GM13976 (cell line): ENCODE results near the gene PHPT1.

Experiments
- DNase-seq: peaks from one replicate; pipeline ENCODE4 v3.0.0; 2012; ENCODE audit warnings: low spot score
- in situ Hi-C: fragments of 300-500 bp; cut with MboI; formaldehyde crosslinking; loops from one replicate; pipeline ENCODE4 v1.12.0; 2022; ENCODE audit warnings: low sequenced_read_pairs, mixed read lengths, inconsistent platforms; ENCODE audit not compliant: unreplicated experiment
- TF ChIP-seq, protein P1 (sequence below): IDR thresholded peaks from 2 replicates; pipeline ENCODE4 v1.5.1; 2012; ENCODE audit warnings: borderline replicate concordance, mild to moderate bottlenecking; ENCODE audit not compliant: insufficient read depth; ENCODE audit errors: extremely low read depth, missing control alignments, control extremely low read depth

Gene PHPT1

GRCh38 chr9:136845465-136846260 lies 3.5 kb upstream of the PHPT1 start:
- in situ Hi-C loops = no loop called here
- TF ChIP-seq, protein P1, sequence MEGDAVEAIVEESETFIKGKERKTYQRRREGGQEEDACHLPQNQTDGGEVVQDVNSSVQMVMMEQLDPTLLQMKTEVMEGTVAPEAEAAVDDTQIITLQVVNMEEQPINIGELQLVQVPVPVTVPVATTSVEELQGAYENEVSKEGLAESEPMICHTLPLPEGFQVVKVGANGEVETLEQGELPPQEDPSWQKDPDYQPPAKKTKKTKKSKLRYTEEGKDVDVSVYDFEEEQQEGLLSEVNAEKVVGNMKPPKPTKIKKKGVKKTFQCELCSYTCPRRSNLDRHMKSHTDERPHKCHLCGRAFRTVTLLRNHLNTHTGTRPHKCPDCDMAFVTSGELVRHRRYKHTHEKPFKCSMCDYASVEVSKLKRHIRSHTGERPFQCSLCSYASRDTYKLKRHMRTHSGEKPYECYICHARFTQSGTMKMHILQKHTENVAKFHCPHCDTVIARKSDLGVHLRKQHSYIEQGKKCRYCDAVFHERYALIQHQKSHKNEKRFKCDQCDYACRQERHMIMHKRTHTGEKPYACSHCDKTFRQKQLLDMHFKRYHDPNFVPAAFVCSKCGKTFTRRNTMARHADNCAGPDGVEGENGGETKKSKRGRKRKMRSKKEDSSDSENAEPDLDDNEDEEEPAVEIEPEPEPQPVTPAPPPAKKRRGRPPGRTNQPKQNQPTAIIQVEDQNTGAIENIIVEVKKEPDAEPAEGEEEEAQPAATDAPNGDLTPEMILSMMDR = no peak
- DNase-seq = no peak

- TF ChIP-seq, protein P1 = no peak
- in situ Hi-C loops = no loop called here
- DNase-seq = no peak
These were observed 2.7 kb upstream of the PHPT1 start for GRCh38 chr9:136846376-136847087.

GRCh38 chr9:136847088-136847825 lies 2.0 kb upstream of the PHPT1 start:
- DNase-seq = peak; percentile 64
- in situ Hi-C loops = no loop called here
- TF ChIP-seq, protein P1 = no peak

- TF ChIP-seq, protein P1 = no peak
- peak; percentile 85 for DNase-seq
- in situ Hi-C loops = no loop called here
These were observed 1.3 kb upstream of the PHPT1 start for GRCh38 chr9:136847826-136848392.

GRCh38 chr9:136848393-136849037 lies 694 bp upstream of the PHPT1 start:
- in situ Hi-C loops = no loop called here
- DNase-seq = peak; percentile 80
- TF ChIP-seq, protein P1 = no peak
